Fibroblast of lung (primary cell): Measurements from ENCODE around the gene RTP2. TPM values are rescaled to one million over a fixed set of nuclear protein-coding genes. Genes with fewer than 3 reads are reported as not detected.

Experiments used
- DNase-seq, 2 donors: peaks; one replicate each; pipeline versions ENCODE4 v3.0.0 to v3.0.0-alpha.2; 2010; ENCODE audit warnings: low read depth in 2 of 2
- H2AFZ ChIP-seq: 2 replicates; pipeline ENCODE4 v1.5.1; 2012; ENCODE audit warnings: low read length, control low read depth, inconsistent platforms
- H3K27ac ChIP-seq: 2 replicates; pipeline ENCODE4 v1.5.1; 2011; ENCODE audit warnings: low read length, control low read depth; ENCODE audit not compliant: insufficient read depth
- H3K27me3 ChIP-seq: 2 replicates; pipeline ENCODE4 v1.5.1; 2011; ENCODE audit warnings: mild to moderate bottlenecking, low read length; ENCODE audit not compliant: control insufficient read depth, insufficient read depth
- H3K36me3 ChIP-seq: 2 replicates; pipeline ENCODE4 v1.5.1; 2011; ENCODE audit warnings: low read length; ENCODE audit not compliant: control insufficient read depth, insufficient read depth
- H3K4me1 ChIP-seq: 2 replicates; pipeline ENCODE4 v1.5.1; 2011; ENCODE audit warnings: low read length; ENCODE audit not compliant: control insufficient read depth, insufficient read depth; ENCODE audit errors: extremely low read depth
- H3K4me2 ChIP-seq: 2 replicates; pipeline ENCODE4 v1.5.1; 2011; ENCODE audit warnings: low read length, control low read depth; ENCODE audit not compliant: insufficient read depth; ENCODE audit errors: extremely low read depth
- H3K4me3 ChIP-seq, 4 experiments: fragments of 200-600 bp in 1 of 4; sonication (generic) in 1 of 4; replicated peaks in 1 of 4; 2 replicates each; pipeline ENCODE4 v1.5.1; 2011 to 2016; ENCODE audit warnings: low read length in 4 of 4, low read depth in 3 of 4, mild to moderate bottlenecking in 3 of 4, control low read depth in 2 of 4, inconsistent platforms in 1 of 4, mixed read lengths in 1 of 4; ENCODE audit not compliant: insufficient read depth in 1 of 4; ENCODE audit errors: control extremely low read depth in 1 of 4
- H3K79me2 ChIP-seq: 2 replicates; pipeline ENCODE4 v1.5.1; 2012; ENCODE audit warnings: mild to moderate bottlenecking, low read length, inconsistent platforms; ENCODE audit not compliant: control insufficient read depth, insufficient read depth
- H3K9ac ChIP-seq: 2 replicates; pipeline ENCODE4 v1.5.1; 2011; ENCODE audit warnings: mild to moderate bottlenecking, low read length, control low read depth; ENCODE audit not compliant: insufficient read depth
- H3K9me3 ChIP-seq: 2 replicates; pipeline ENCODE4 v1.5.1; 2012; ENCODE audit warnings: low read depth, low read length; ENCODE audit not compliant: control insufficient read depth, insufficient read depth
- H4K20me1 ChIP-seq: 2 replicates; pipeline ENCODE4 v1.5.1; 2011; ENCODE audit warnings: low read length; ENCODE audit not compliant: control insufficient read depth, insufficient read depth; ENCODE audit errors: extremely low read depth
- CTCF ChIP-seq, 2 donors: IDR thresholded peaks in 1 of 2; conservative IDR thresholded peaks in 1 of 2; 1 replicate in 1 of 2; 2 replicates in 1 of 2; pipeline ENCODE4 v1.5.1; 2011 to 2012; ENCODE audit warnings: low read length in 2 of 2, control low read depth in 1 of 2, inconsistent platforms in 1 of 2, low read depth in 1 of 2, mild to moderate bottlenecking in 1 of 2
- EZH2 ChIP-seq: IDR thresholded peaks from 2 replicates; pipeline ENCODE4 v1.5.1; 2012; ENCODE audit warnings: low read length, control low read depth, mild to moderate bottlenecking; ENCODE audit errors: missing control alignments
- polyA plus RNA-seq, 2 donors: library from polyadenylated mRNA; depleted of rRNA in 1 of 2; stranded (reverse) in 1 of 2; unstranded in 1 of 2; fragments of >200 nt; gene quantifications; 2 replicates each; pipeline ENCODE4 v1.2.1, GENCODE V29; 2011 to 2012; ENCODE audit warnings: missing spikeins in 1 of 2
- total RNA-seq: library from RNA; depleted of rRNA; stranded (reverse); fragments of >200 nt; gene quantifications from 2 replicates; pipeline ENCODE4 v1.2.1, GENCODE V29; 2014

RTP2 gene
- total and polyA plus RNA-seq, 2 donors (not counting 1 experiment from before 2014, with no cell fraction given), result not detected

GRCh38 chr3:187708696-187709095, 6.3 kb upstream of the RTP2 start:
- DNase-seq, result no peak
- no peaks in the 10 kb centered on the region for H3K4me1 ChIP-seq

GRCh38 chr3:187706971-187707370, 4.6 kb upstream of the RTP2 start:
- Histone ChIP-seq H3K4me1 (no peaks in the 10 kb centered on the region), H3K4me2 (no peak overlapping the region), H3K9ac (no peak overlapping the region), H2AFZ (no peak overlapping the region), H3K9me3 (no peaks in the 10 kb centered on the region), H4K20me1 (no peaks in the 10 kb centered on the region), H3K79me2 (no peaks in the 10 kb centered on the region), H3K27me3 (no peaks in the 10 kb centered on the region), H3K27ac (no peak overlapping the region), H3K36me3 (no peaks in the 10 kb centered on the region), H3K4me3 (no peak overlapping the region)
- DNase-seq, result no peak
- no peak for TF ChIP-seq EZH2
- TF ChIP-seq CTCF (conservative IDR thresholded peaks at IDR 0.05 in 1 of 2, IDR thresholded peaks at IDR 0.05 in 1 of 2; ENCODE audit: low read depth in 1 of 2, low read length in 2 of 2), result no peak

More at GRCh38 chr3:187708696-187709095, 6.3 kb upstream of the RTP2 start:
- Histone ChIP-seq H3K36me3 (no peaks in the 10 kb centered on the region), H3K9ac (no peak overlapping the region), H3K9me3 (no peaks in the 10 kb centered on the region), H3K4me3 (no peak overlapping the region), H3K27me3 (no peaks in the 10 kb centered on the region), H3K79me2 (no peaks in the 10 kb centered on the region), H3K4me2 (no peak overlapping the region), H2AFZ (no peak overlapping the region), H3K27ac (no peak overlapping the region), H4K20me1 (no peaks in the 10 kb centered on the region)
- no peak for TF ChIP-seq CTCF (conservative IDR thresholded peaks at IDR 0.05 in 1 of 2, IDR thresholded peaks at IDR 0.05 in 1 of 2; ENCODE audit: low read depth in 1 of 2, low read length in 2 of 2)
- TF ChIP-seq EZH2, result no peak

- Histone ChIP-seq H3K27ac (no peak overlapping the region), H3K79me2 (no peaks in the 10 kb centered on the region), H3K9ac (no peak overlapping the region), H2AFZ (no peak overlapping the region), H3K36me3 (no peaks in the 10 kb centered on the region), H3K4me3 (no peak overlapping the region), H3K27me3 (no peaks in the 10 kb centered on the region), H4K20me1 (no peaks in the 10 kb centered on the region), H3K4me2 (no peak overlapping the region), H3K9me3 (no peaks in the 10 kb centered on the region), H3K4me1 (no peaks in the 10 kb centered on the region)
- peak in 1 of 2 donors; percentile 20 for DNase-seq
- TF ChIP-seq CTCF (conservative IDR thresholded peaks at IDR 0.05 in 1 of 2, IDR thresholded peaks at IDR 0.05 in 1 of 2; ENCODE audit: low read depth in 1 of 2, low read length in 2 of 2) (no peak), EZH2 (no peak)
Observed at GRCh38 chr3:187705164-187705563, 2.8 kb upstream of the RTP2 start.
